Stimulated activated CD8-positive, alpha-beta memory T cell treated with anti-CD3 and anti-CD28 coated beads, Interleukin-7, amount 100 ng/mL, for 24 hours (primary cell): ENCODE data around the gene RAB19.
"Not testable (repeated sequence)": the region's sequence is repeated elsewhere in the genome, so short reads cannot be mapped to it uniquely, and the experiment has no call there.

Source experiments
- DNase-seq: peaks from one replicate; pipeline ENCODE4 v3.0.0-alpha.2; 2020; ENCODE audit warnings: low read depth

RAB19 gene

GRCh38 chr7:140453785-140454656 is 50.2 kb downstream of the RAB19 start:
- not testable (repeated sequence) for DNase-seq

- DNase-seq: no peak
Observed at GRCh38 chr7:140454657-140455015, 50.8 kb downstream of the RAB19 start.

- DNase-seq: no peak
Observed at GRCh38 chr7:140455743-140456142, 51.9 kb downstream of the RAB19 start.

- DNase-seq: no peak
Observed at GRCh38 chr7:140456551-140457051, 52.7 kb downstream of the RAB19 start.

DNA sequence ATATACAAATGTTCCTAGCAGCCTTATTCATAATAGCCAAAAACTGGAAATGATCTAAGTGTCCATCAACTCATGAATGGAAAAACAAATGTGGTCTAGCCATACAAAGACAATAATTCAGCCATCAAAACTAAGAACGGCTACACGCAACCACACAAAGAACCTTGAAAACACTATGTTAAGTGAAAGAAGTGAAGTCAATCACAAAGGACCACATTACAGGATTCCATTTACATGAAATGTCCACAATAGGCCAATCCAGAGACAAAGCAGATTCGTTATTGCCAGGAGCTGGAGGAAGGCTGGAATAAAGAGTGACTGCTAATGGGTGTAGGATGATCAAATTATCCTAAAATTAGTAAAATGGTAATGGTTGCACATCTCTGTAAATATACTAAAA is 54.3 kb downstream of the RAB19 start:
- DNase-seq: no peak

DNA sequence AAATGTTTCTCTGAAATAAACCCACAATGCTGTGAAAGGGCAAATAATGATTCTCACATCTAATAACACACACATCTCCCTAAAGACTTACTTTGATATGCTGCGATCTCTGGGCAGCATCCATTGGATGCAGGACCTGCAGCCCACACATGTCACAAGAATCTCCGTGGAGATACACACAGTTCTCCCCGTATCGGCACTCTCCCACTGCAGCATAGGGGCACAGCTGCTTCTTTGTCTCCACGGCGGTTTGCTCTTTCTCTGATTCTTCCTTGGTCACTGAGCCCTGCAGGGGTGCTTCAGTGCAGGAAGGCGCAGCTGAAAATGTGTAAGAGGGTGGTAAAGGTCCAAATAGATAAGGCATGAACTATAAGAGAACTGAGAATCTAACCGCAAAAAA is 55.1 kb downstream of the RAB19 start:
- DNase-seq: no peak

GRCh38 chr7:140463111-140463510 is 59.3 kb downstream of the RAB19 start:
- no peak for DNase-seq

- no peak for DNase-seq
Observed at GRCh38 chr7:140475747-140476333, 72.0 kb downstream of the RAB19 start.

- no peak for DNase-seq
Observed at GRCh38 chr7:140476698-140477261, 72.9 kb downstream of the RAB19 start.
